Keratinocyte (primary cell): ENCODE measurements around the gene TPM3. TPM values are rescaled to one million over a fixed set of nuclear protein-coding genes. Genes with fewer than 3 reads are reported as not detected.

ENCODE experiments used
- DNase-seq: peaks from one replicate; pipeline ENCODE4 v3.0.0-alpha.2; 2011; ENCODE audit warnings: low read depth, missing footprints, low spot score
- FAIRE-seq: peaks from 2 replicates; lab custom pipeline; 2011; peaks lifted over from hg19 to GRCh38; lab: Jason Lieb, UNC
- H2AFZ ChIP-seq: 2 replicates; pipeline ENCODE4 v1.6.0; 2012; ENCODE audit warnings: low read length, control low read depth, inconsistent platforms; ENCODE audit not compliant: control insufficient read depth
- H3K27ac ChIP-seq: 2 replicates; pipeline ENCODE4 v1.5.1; 2011; ENCODE audit warnings: low read length; ENCODE audit not compliant: control insufficient read depth, insufficient read depth
- H3K27me3 ChIP-seq: 3 replicates; pipeline ENCODE4 v1.6.0; 2011; ENCODE audit warnings: low read length; ENCODE audit not compliant: control insufficient read depth, insufficient read depth; ENCODE audit errors: extremely low read depth
- H3K36me3 ChIP-seq, 2 experiments: 2 replicates in 1 of 2; 3 replicates in 1 of 2; pipeline ENCODE4 v1.5.1; 2011; ENCODE audit warnings: low read length in 2 of 2, mild to moderate bottlenecking in 1 of 2; ENCODE audit not compliant: control insufficient read depth in 2 of 2, insufficient read depth in 2 of 2; ENCODE audit errors: extremely low read depth in 1 of 2
- H3K4me1 ChIP-seq: 3 replicates; pipeline ENCODE4 v1.5.1; 2011; ENCODE audit warnings: low read length; ENCODE audit not compliant: control insufficient read depth, insufficient read depth; ENCODE audit errors: extremely low read depth
- H3K4me2 ChIP-seq: 3 replicates; pipeline ENCODE4 v1.6.0; 2011; ENCODE audit warnings: low read depth, low read length; ENCODE audit not compliant: control insufficient read depth, insufficient read depth; ENCODE audit errors: extremely low read depth
- H3K4me3 ChIP-seq, 3 experiments: fragments of 200-600 bp in 1 of 3; sonication (generic) in 1 of 3; 2 replicates in 2 of 3; 3 replicates in 1 of 3; pipeline ENCODE4 v1.5.1; 2011 to 2016; ENCODE audit warnings: low read length in 3 of 3, mild to moderate bottlenecking in 3 of 3, control low read depth in 2 of 3, inconsistent platforms in 1 of 3, low read depth in 1 of 3, mixed read lengths in 1 of 3, mixed run types in 1 of 3, moderate library complexity in 1 of 3; ENCODE audit not compliant: control insufficient read depth in 2 of 3, insufficient read depth in 2 of 3; ENCODE audit errors: extremely low read depth in 1 of 3
- H3K79me2 ChIP-seq: 2 replicates; pipeline ENCODE4 v1.6.0; 2012; ENCODE audit warnings: low read length; ENCODE audit not compliant: control insufficient read depth, insufficient read depth
- H3K9ac ChIP-seq: 3 replicates; pipeline ENCODE4 v1.6.0; 2011; ENCODE audit warnings: low read length; ENCODE audit not compliant: control insufficient read depth, insufficient read depth; ENCODE audit errors: extremely low read depth
- H3K9me1 ChIP-seq: 3 replicates; pipeline ENCODE4 v1.6.0; 2011; ENCODE audit warnings: low read length; ENCODE audit not compliant: control insufficient read depth, insufficient read depth; ENCODE audit errors: extremely low read depth
- H3K9me3 ChIP-seq: 2 replicates; pipeline ENCODE4 v1.5.1; 2012; ENCODE audit warnings: low read depth, low read length; ENCODE audit not compliant: control insufficient read depth
- H4K20me1 ChIP-seq: 3 replicates; pipeline ENCODE4 v1.6.0; 2011; ENCODE audit warnings: low read length; ENCODE audit not compliant: control insufficient read depth, insufficient read depth; ENCODE audit errors: extremely low read depth
- EZH2 ChIP-seq: IDR thresholded peaks from one replicate; pipeline ENCODE4 v1.6.1; 2012; ENCODE audit warnings: inconsistent platforms, mild to moderate bottlenecking, low read length, moderate library complexity
- dilution Hi-C: fragments of 300-500 bp; cut with MboI; formaldehyde crosslinking; loops from one replicate; pipeline ENCODE4 v1.7.0; 2020; ENCODE audit warnings: low sequenced_read_pairs; ENCODE audit not compliant: extremely low pct_ligation_motif_present
- polyA plus RNA-seq, 5 experiments: library from polyadenylated mRNA; depleted of rRNA in 3 of 5; stranded (reverse) in 3 of 5; stranded (forward) in 1 of 5; unstranded in 1 of 5; fragments of >200 nt; gene quantifications; 1 replicate in 1 of 5; 2 replicates in 3 of 5; 3 replicates in 1 of 5; pipeline versions ENCODE4 v1.2.1 to v1.2.3, GENCODE V29; 2011 to 2012; ENCODE audit warnings: missing spikeins in 2 of 5, low read depth in 1 of 5, low replicate concordance in 1 of 5
- TF ChIP-seq, protein P1 (sequence below), 3 experiments: IDR thresholded peaks in 1 of 3; conservative IDR thresholded peaks in 1 of 3; optimal IDR thresholded peaks in 1 of 3; 2 replicates in 2 of 3; 3 replicates in 1 of 3; pipeline versions ENCODE3 to v1.5.1; 2011; ENCODE audit warnings: low read length in 3 of 3, mild to moderate bottlenecking in 3 of 3, moderate library complexity in 2 of 3, control low read depth in 1 of 3, inconsistent platforms in 1 of 3; ENCODE audit not compliant: insufficient read depth in 2 of 3; ENCODE audit errors: extremely low read depth in 1 of 3

The TPM3 gene
- polyA plus RNA-seq, 1 donor (not counting 4 experiments of a cell fraction or from before 2014, with no cell fraction given): 585 TPM

DNA sequence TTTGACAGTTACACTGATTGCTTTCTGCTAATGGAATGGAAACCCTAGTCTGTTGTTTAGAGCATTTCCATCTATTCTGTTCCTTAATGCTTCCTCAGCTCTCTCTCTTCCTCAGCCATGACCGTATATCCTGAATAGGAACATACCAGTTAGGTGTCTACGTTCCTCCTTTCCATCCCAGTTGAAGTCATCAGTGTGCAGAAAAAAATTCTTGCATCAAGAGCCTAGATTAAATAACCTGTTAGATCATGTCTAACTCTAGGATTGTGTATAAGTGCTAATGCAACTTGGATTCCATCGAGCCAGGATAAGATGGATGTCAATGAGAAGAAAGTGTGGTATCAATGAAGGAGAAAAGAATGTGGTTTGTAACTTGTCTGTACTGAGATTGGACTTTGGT is 47.6 kb upstream of the TPM3 start:
- Histone ChIP-seq H3K9me3 (no peaks in the 10 kb centered on the region), H3K4me3 (no peak overlapping the region), H4K20me1 (no peaks in the 10 kb centered on the region), H3K79me2 (peaks cover 42% of the 10 kb centered on the region), H3K4me2 (no peak overlapping the region), H2AFZ (no peak overlapping the region), H3K27me3 (no peaks in the 10 kb centered on the region), H3K27ac (no peak overlapping the region), H3K9ac (no peak overlapping the region), H3K9me1 (no peaks in the 10 kb centered on the region), H3K36me3 (peaks cover 29 to 36% of the 10 kb centered on the region in 2 experiments), H3K4me1 (no peaks in the 10 kb centered on the region)
- TF ChIP-seq, protein P1, sequence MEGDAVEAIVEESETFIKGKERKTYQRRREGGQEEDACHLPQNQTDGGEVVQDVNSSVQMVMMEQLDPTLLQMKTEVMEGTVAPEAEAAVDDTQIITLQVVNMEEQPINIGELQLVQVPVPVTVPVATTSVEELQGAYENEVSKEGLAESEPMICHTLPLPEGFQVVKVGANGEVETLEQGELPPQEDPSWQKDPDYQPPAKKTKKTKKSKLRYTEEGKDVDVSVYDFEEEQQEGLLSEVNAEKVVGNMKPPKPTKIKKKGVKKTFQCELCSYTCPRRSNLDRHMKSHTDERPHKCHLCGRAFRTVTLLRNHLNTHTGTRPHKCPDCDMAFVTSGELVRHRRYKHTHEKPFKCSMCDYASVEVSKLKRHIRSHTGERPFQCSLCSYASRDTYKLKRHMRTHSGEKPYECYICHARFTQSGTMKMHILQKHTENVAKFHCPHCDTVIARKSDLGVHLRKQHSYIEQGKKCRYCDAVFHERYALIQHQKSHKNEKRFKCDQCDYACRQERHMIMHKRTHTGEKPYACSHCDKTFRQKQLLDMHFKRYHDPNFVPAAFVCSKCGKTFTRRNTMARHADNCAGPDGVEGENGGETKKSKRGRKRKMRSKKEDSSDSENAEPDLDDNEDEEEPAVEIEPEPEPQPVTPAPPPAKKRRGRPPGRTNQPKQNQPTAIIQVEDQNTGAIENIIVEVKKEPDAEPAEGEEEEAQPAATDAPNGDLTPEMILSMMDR (optimal IDR thresholded peaks at IDR 0.05 in 1 of 3, IDR thresholded peaks at IDR 0.05 in 1 of 3, conservative IDR thresholded peaks at IDR 0.05 in 1 of 3; ENCODE audit: extremely low read depth in 1 of 3, insufficient read depth in 2 of 3, low read length in 3 of 3): no peak
- FAIRE-seq (no peak), DNase-seq (no peak)
- dilution Hi-C loops: no loop called here

DNA sequence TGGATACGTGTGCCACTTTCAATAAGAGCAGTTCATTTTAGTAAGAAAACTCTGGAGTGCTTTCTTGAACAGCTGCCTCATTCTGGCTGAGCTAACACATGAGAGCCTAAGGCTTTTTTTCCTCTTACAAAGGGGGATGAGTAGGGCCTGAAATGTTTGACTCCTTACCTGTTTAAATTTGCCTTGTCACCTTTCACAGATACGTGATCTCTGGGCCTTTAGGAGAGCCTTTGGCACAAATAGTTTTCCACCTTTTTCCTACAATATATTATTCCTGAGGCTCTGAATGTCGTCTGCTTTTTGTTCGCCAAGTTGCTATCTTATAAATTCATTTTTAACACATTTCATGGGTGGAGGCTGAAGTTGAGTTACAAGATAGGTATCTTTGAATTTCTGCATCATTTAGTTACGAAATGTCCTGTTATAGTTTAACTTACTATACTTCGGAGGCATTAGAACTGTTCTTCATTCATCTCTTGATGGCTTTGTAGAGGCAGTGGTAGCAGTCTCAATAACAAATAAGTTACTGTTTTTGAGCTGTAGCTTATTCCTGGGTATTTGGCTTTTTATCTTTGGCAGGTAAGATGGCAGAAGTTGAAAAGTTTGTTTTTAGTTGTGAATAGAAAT is 46.1 kb upstream of the TPM3 start:
- H4K20me1 ChIP-seq: no peaks in the 10 kb centered on the region
- H3K79me2 ChIP-seq: peaks cover 47% of the 10 kb centered on the region

More for the DNA sequence above, 46.1 kb upstream of the TPM3 start:
- Histone ChIP-seq H3K27ac (no peak overlapping the region), H3K4me1 (no peaks in the 10 kb centered on the region), H3K4me2 (no peak overlapping the region), H2AFZ (no peak overlapping the region), H3K9me1 (no peaks in the 10 kb centered on the region), H3K27me3 (no peaks in the 10 kb centered on the region), H3K36me3 (peaks cover 19 to 30% of the 10 kb centered on the region in 2 experiments), H3K9ac (no peak overlapping the region), H3K9me3 (no peaks in the 10 kb centered on the region), H3K4me3 (no peak overlapping the region)
- FAIRE-seq (no peak), DNase-seq (no peak)
- dilution Hi-C loops: no loop called here
- TF ChIP-seq, protein P1 (optimal IDR thresholded peaks at IDR 0.05 in 1 of 3, IDR thresholded peaks at IDR 0.05 in 1 of 3, conservative IDR thresholded peaks at IDR 0.05 in 1 of 3; ENCODE audit: extremely low read depth in 1 of 3, insufficient read depth in 2 of 3, low read length in 3 of 3): no peak
- no peak for TF ChIP-seq EZH2
